GM18951 (cell line): Measurements from ENCODE around the gene PDE12.

Source experiments
- POLR2A ChIP-seq: IDR thresholded peaks from 4 replicates; pipeline ENCODE4 v1.6.1; 2011; ENCODE audit warnings: mild to moderate bottlenecking; ENCODE audit not compliant: insufficient read length, insufficient read depth; ENCODE audit errors: extremely low read depth
- in situ Hi-C: fragments of 300-500 bp; cut with MboI; formaldehyde crosslinking; loops from one replicate; pipeline ENCODE4 v1.12.0; 2022; ENCODE audit warnings: low sequenced_read_pairs, mixed read lengths, inconsistent platforms; ENCODE audit not compliant: unreplicated experiment

PDE12 gene

GRCh38 chr3:57569859-57570450 is 13.9 kb downstream of the PDE12 start:
- in situ Hi-C loops, result no loop called here
- TF ChIP-seq POLR2A, result no peak

- in situ Hi-C loops, result no loop called here
Observed at GRCh38 chr3:57570878-57571277, 14.8 kb downstream of the PDE12 start.

GRCh38 chr3:57572096-57572495 is 16.0 kb downstream of the PDE12 start:
- in situ Hi-C loops, result no loop called here
- TF ChIP-seq POLR2A, result no peak

More at GRCh38 chr3:57570878-57571277, 14.8 kb downstream of the PDE12 start:
- TF ChIP-seq POLR2A, result no peak

GRCh38 chr3:57575966-57576626 is 20.0 kb downstream of the PDE12 start:
- TF ChIP-seq POLR2A, result no peak
- in situ Hi-C loops, result no loop called here

- in situ Hi-C loops, result no loop called here
Observed at GRCh38 chr3:57577801-57578200, 21.7 kb downstream of the PDE12 start.

GRCh38 chr3:57582474-57583168 is 26.5 kb downstream of the PDE12 start:
- TF ChIP-seq POLR2A, result no peak
- in situ Hi-C loops, result no loop called here

More at GRCh38 chr3:57577801-57578200, 21.7 kb downstream of the PDE12 start:
- no peak for TF ChIP-seq POLR2A

- in situ Hi-C loops, result no loop called here
- TF ChIP-seq POLR2A, result no peak
Observed at GRCh38 chr3:57583544-57583943, 27.5 kb downstream of the PDE12 start.

- in situ Hi-C loops, result no loop called here
- TF ChIP-seq POLR2A, result no peak
Observed at GRCh38 chr3:57586778-57587177, 30.7 kb downstream of the PDE12 start.

- in situ Hi-C loops, result no loop called here
Observed at GRCh38 chr3:57587905-57588304, 31.8 kb downstream of the PDE12 start.

GRCh38 chr3:57592306-57592705 is 36.2 kb downstream of the PDE12 start:
- TF ChIP-seq POLR2A, result no peak
- in situ Hi-C loops, result no loop called here

More at GRCh38 chr3:57587905-57588304, 31.8 kb downstream of the PDE12 start:
- no peak for TF ChIP-seq POLR2A

GRCh38 chr3:57594144-57594543 is 38.1 kb downstream of the PDE12 start:
- TF ChIP-seq POLR2A, result no peak
- in situ Hi-C loops, result no loop called here

- TF ChIP-seq POLR2A, result no peak
- in situ Hi-C loops, result no loop called here
Observed at GRCh38 chr3:57594576-57594975, 38.5 kb downstream of the PDE12 start.

- TF ChIP-seq POLR2A, result no peak
- in situ Hi-C loops, result no loop called here
Observed at GRCh38 chr3:57596495-57597126, 40.5 kb downstream of the PDE12 start.
